Neural cell (in vitro differentiated cells): ENCODE results near the gene SAMD10. TPM values are rescaled to one million over a fixed set of nuclear protein-coding genes. Genes with fewer than 3 reads are reported as not detected.
A peak's percentile ranks its signal among the peaks of the same experiment; 100 is the strongest.

Experiments used
- H2AFZ ChIP-seq: fragments of 200-600, 300-800 bp; sonication (generic), shearing (Covaris generic); 2 replicates; pipeline ENCODE4 v1.6.0; 2014; ENCODE audit warnings: low read depth, mild to moderate bottlenecking, antibody characterized with exemption, low read length, moderate library complexity
- H3F3A ChIP-seq: fragments of 200-600 bp; shearing (Covaris generic); 2 replicates; pipeline ENCODE4 v1.6.1; 2016; ENCODE audit warnings: mild to moderate bottlenecking, moderate library complexity, mixed read lengths, antibody characterized with exemption, low read length; ENCODE audit not compliant: insufficient read depth, poor library complexity, severe bottlenecking
- H3K27ac ChIP-seq: fragments of 200-600, 300-800 bp; sonication (generic), shearing (Covaris generic); 2 replicates; pipeline ENCODE4 v1.5.1; 2014; ENCODE audit warnings: mild to moderate bottlenecking, low read length, moderate library complexity
- H3K27me3 ChIP-seq: fragments of 300-800, 200-600 bp; sonication (generic), shearing (Covaris generic); 2 replicates; pipeline ENCODE4 v1.6.0; 2014; ENCODE audit warnings: mild to moderate bottlenecking, low read depth, low read length, moderate library complexity; ENCODE audit not compliant: insufficient read depth
- H3K36me3 ChIP-seq: fragments of 300-800, 200-600 bp; sonication (generic), shearing (Covaris generic); 2 replicates; pipeline ENCODE4 v1.5.1; 2014; ENCODE audit warnings: mild to moderate bottlenecking, antibody characterized with exemption, low read length, moderate library complexity; ENCODE audit not compliant: insufficient read depth
- H3K4me2 ChIP-seq: fragments of 300-800, 200-600 bp; sonication (generic), shearing (Covaris generic); 2 replicates; pipeline ENCODE4 v1.6.0; 2014; ENCODE audit warnings: mild to moderate bottlenecking, low read length
- H3K4me3 ChIP-seq: fragments of 300-800, 200-600 bp; sonication (generic), shearing (Covaris generic); 2 replicates; pipeline ENCODE4 v1.5.1; 2014; ENCODE audit warnings: mild to moderate bottlenecking, low read length, moderate library complexity
- H3K79me2 ChIP-seq: fragments of 200-600 bp; shearing (Covaris generic); replicated peaks from 2 replicates; pipeline ENCODE4 v1.6.0; 2014; ENCODE audit warnings: mild to moderate bottlenecking, low read length, moderate library complexity; ENCODE audit not compliant: insufficient read depth
- H3K9ac ChIP-seq: fragments of 300-800, 200-600 bp; sonication (generic), shearing (Covaris generic); 2 replicates; pipeline ENCODE4 v1.6.1; 2016; ENCODE audit warnings: mild to moderate bottlenecking, low read length, mixed read lengths
- H3K9me2 ChIP-seq: fragments of 200-600 bp; shearing (Covaris generic); 2 replicates; pipeline ENCODE4 v1.6.1; 2016; ENCODE audit warnings: mild to moderate bottlenecking, low read length, mixed read lengths; ENCODE audit not compliant: insufficient read depth
- H3K9me3 ChIP-seq: fragments of 200-600, 300-800 bp; sonication (generic), shearing (Covaris generic); 2 replicates; pipeline ENCODE4 v1.6.1; 2016; ENCODE audit warnings: mild to moderate bottlenecking, mixed run types, low read length, moderate library complexity, mixed read lengths
- H4K20me1 ChIP-seq: fragments of 200-600 bp; shearing (Covaris generic); 2 replicates; pipeline ENCODE4 v1.6.1; 2016; ENCODE audit warnings: mild to moderate bottlenecking, mixed run types; ENCODE audit not compliant: insufficient read depth
- CTCF ChIP-seq: fragments of 450-650 bp; IDR thresholded peaks from 2 replicates; pipeline ENCODE4 v1.5.1; 2014; ENCODE audit warnings: antibody characterized with exemption, mild to moderate bottlenecking, moderate library complexity; ENCODE audit not compliant: poor library complexity, severe bottlenecking
- EP300 ChIP-seq: fragments of 450-650 bp; conservative IDR thresholded peaks from 2 replicates; pipeline ENCODE4 v1.6.1; 2014; ENCODE audit warnings: antibody characterized with exemption, mild to moderate bottlenecking, moderate library complexity; ENCODE audit not compliant: poor library complexity, severe bottlenecking
- EZH2 ChIP-seq: fragments of 200-600, 300-800 bp; shearing (Covaris generic), sonication (generic); IDR thresholded peaks from 2 replicates; pipeline ENCODE4 v1.6.1; 2014; ENCODE audit warnings: antibody characterized with exemption, low read length, borderline replicate concordance, mild to moderate bottlenecking; ENCODE audit not compliant: insufficient read depth, poor library complexity, severe bottlenecking
- MXI1 ChIP-seq: fragments of 450-650 bp; conservative IDR thresholded peaks from 2 replicates; pipeline ENCODE4 v1.6.1; 2014; ENCODE audit warnings: antibody characterized with exemption, mild to moderate bottlenecking; ENCODE audit not compliant: poor library complexity, severe bottlenecking
- POLR2AphosphoS5 ChIP-seq: IDR thresholded peaks from 2 replicates; pipeline ENCODE4 v1.6.1; 2012
- RAD21 ChIP-seq: fragments of 450-650 bp; conservative IDR thresholded peaks from 2 replicates; pipeline ENCODE4 v1.6.1; 2014; ENCODE audit warnings: antibody characterized with exemption, mild to moderate bottlenecking, moderate library complexity
- REST ChIP-seq: IDR thresholded peaks from 2 replicates; pipeline ENCODE4 v1.6.1; 2012; ENCODE audit warnings: borderline replicate concordance
- SMC3 ChIP-seq: fragments of 450-650 bp; conservative IDR thresholded peaks from 2 replicates; pipeline ENCODE4 v1.6.1; 2014; ENCODE audit warnings: antibody characterized with exemption, mild to moderate bottlenecking, moderate library complexity; ENCODE audit not compliant: poor library complexity
- TAF1 ChIP-seq: IDR thresholded peaks from 2 replicates; pipeline ENCODE4 v1.6.1; 2012; ENCODE audit warnings: low read depth
- polyA plus RNA-seq: library from polyadenylated mRNA; depleted of rRNA; stranded (reverse); fragments of >200 nt; gene quantifications from 2 replicates; pipeline ENCODE4 v1.2.3, GENCODE V29; 2014

The SAMD10 gene
- polyA plus RNA-seq, 1 donor from 2014 or later = 23.3 TPM

- H3K4me2 ChIP-seq = peak overlapping the region; percentile 76
- H4K20me1 ChIP-seq = no peaks in the 10 kb centered on the region
- H3K9ac ChIP-seq = peak overlapping the region; percentile 96
- H3K9me2 ChIP-seq = no peaks in the 10 kb centered on the region
- TF ChIP-seq POLR2AphosphoS5 = peak; percentile 10
- no peak for TF ChIP-seq MXI1
- peak; percentile 16 for TF ChIP-seq SMC3
- no peak for TF ChIP-seq EZH2
- peak; percentile 45 for TF ChIP-seq CTCF
- TF ChIP-seq TAF1 = no peak
- no peaks in the 10 kb centered on the region for H3K9me3 ChIP-seq
- H3K36me3 ChIP-seq = no peaks in the 10 kb centered on the region
- H2AFZ ChIP-seq = no peak overlapping the region
- peaks cover 42% of the 10 kb centered on the region for H3K79me2 ChIP-seq
- no peaks in the 10 kb centered on the region for H3K27me3 ChIP-seq
- H3K4me3 ChIP-seq = peak overlapping the region; percentile 98
- H3F3A ChIP-seq = no peaks in the 10 kb centered on the region
- H3K27ac ChIP-seq = peak overlapping the region; percentile 86
Observed at GRCh38 chr20:63955281-63955826, 24.1 kb downstream of the SAMD10 start.

GRCh38 chr20:63953764-63954429 is 25.5 kb downstream of the SAMD10 start:
- Histone ChIP-seq H3K4me2 (no peak overlapping the region), H3K9ac (peak overlapping the region; percentile 14), H3K4me3 (peak overlapping the region; percentile 98), H3K79me2 (peaks cover 50% of the 10 kb centered on the region), H2AFZ (no peak overlapping the region), H3K9me3 (no peaks in the 10 kb centered on the region), H3K36me3 (no peaks in the 10 kb centered on the region), H3K27me3 (no peaks in the 10 kb centered on the region), H3K9me2 (no peaks in the 10 kb centered on the region), H3K27ac (no peak overlapping the region), H3F3A (no peaks in the 10 kb centered on the region), H4K20me1 (no peaks in the 10 kb centered on the region)
- TF ChIP-seq EZH2 (no peak), POLR2AphosphoS5 (no peak)

GRCh38 chr20:63952769-63953168 is 26.7 kb downstream of the SAMD10 start:
- Histone ChIP-seq H3K36me3 (no peaks in the 10 kb centered on the region), H2AFZ (no peak overlapping the region), H3K4me3 (no peak overlapping the region), H3K27me3 (no peaks in the 10 kb centered on the region), H3K9ac (peak overlapping the region; percentile 20), H3K79me2 (peaks cover 56% of the 10 kb centered on the region), H3K9me3 (no peaks in the 10 kb centered on the region), H3K4me2 (no peak overlapping the region), H3K9me2 (no peaks in the 10 kb centered on the region), H3K27ac (no peak overlapping the region), H4K20me1 (no peaks in the 10 kb centered on the region), H3F3A (no peaks in the 10 kb centered on the region)
- no peak for TF ChIP-seq EP300
- TF ChIP-seq RAD21 = no peak
- no peak for TF ChIP-seq REST
- TF ChIP-seq SMC3 = no peak
- TF ChIP-seq CTCF = no peak
- TF ChIP-seq TAF1 = no peak
- TF ChIP-seq MXI1 = no peak
- no peak for TF ChIP-seq POLR2AphosphoS5
- no peak for TF ChIP-seq EZH2
